DND-41 (cell line): ENCODE measurements around the gene DNM3.

Source experiments
- EZH2 ChIP-seq: IDR thresholded peaks from 3 replicates; pipeline ENCODE4 v1.6.1; 2012; ENCODE audit warnings: borderline replicate concordance, low read depth, mild to moderate bottlenecking, moderate library complexity, low read length, inconsistent platforms; ENCODE audit not compliant: severe bottlenecking
- TF ChIP-seq, protein P1 (sequence below): IDR thresholded peaks from 2 replicates; pipeline ENCODE4 v1.5.1; 2012; ENCODE audit warnings: borderline replicate concordance, low read length, moderate library complexity, mild to moderate bottlenecking; ENCODE audit not compliant: poor library complexity, severe bottlenecking; ENCODE audit errors: extremely low read depth

DNA sequence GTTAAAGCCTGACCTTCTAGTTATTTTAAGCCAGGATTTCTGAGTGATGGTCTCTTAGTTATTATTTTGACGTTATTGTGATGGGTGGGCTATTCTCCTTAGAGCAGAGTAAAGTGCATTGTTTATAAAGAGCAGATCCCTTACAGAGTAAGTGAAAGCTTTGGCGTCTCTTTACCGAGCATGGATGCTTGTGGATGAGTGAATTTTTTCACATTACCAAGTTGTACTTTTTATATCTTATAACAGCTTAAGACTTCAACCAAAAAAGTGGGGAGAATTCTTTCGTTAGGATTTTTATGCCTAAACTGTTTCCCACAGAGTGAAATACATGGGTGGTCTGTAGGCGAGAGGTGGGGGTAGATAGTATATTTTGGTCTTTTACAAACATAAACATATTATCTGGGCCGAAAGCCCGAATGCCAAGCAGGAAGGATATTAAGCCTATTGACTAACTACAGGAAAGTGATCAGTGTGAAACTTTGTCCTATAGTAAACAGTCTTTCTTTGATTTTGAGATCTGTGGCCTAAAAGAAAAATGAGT is 300.1 kb downstream of the DNM3 start:
- TF ChIP-seq, protein P1, sequence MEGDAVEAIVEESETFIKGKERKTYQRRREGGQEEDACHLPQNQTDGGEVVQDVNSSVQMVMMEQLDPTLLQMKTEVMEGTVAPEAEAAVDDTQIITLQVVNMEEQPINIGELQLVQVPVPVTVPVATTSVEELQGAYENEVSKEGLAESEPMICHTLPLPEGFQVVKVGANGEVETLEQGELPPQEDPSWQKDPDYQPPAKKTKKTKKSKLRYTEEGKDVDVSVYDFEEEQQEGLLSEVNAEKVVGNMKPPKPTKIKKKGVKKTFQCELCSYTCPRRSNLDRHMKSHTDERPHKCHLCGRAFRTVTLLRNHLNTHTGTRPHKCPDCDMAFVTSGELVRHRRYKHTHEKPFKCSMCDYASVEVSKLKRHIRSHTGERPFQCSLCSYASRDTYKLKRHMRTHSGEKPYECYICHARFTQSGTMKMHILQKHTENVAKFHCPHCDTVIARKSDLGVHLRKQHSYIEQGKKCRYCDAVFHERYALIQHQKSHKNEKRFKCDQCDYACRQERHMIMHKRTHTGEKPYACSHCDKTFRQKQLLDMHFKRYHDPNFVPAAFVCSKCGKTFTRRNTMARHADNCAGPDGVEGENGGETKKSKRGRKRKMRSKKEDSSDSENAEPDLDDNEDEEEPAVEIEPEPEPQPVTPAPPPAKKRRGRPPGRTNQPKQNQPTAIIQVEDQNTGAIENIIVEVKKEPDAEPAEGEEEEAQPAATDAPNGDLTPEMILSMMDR = no peak
- TF ChIP-seq EZH2 = no peak
